Measurements from ENCODE around the gene TUSC2. TPM values are rescaled to one million over a fixed set of nuclear protein-coding genes. Genes with fewer than 3 reads are reported as not detected.

The TUSC2 gene
- polyA plus RNA-seq, 1 of the 3 experiments (the other 2 are of a cell fraction) = 58.7 TPM

DNA sequence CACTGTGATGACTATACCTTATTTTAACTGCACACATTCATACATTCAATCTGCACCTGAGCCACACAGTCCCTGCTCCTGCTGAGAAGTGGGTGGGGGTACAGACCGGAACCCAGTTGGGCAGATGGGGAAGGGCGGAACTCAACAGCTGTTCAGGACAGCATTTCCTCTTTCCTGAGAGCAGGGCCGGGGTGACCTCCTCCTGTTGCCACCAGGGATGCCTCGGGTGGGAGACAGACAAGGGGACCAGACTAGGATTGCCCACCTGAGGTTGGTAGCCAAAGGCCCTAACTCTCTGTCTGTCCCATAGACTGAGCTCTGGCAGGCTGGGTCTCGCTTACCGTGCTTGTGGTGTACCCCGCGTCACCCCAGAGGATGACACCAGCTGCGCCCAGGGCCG is 9.4 kb downstream of the TUSC2 start:
- no peak overlapping the region; the same call in 1 of the 2 replicates for H3K4me2 ChIP-seq
- H4K20me1 ChIP-seq (ENCODE audit: insufficient read depth) = no peaks in the 10 kb centered on the region
- 94% methylated on average over 3 of the region's 10 CpGs for WGBS (ENCODE audit: low lambda C conversion rate)
- CTCF ChIA-PET = interaction anchor here (1.1 to 5.9 kb wide), 5 partner anchors 10 to 126 kb away, joined by 3 to 45 read pairs (median 6); partner anchors contain the start of genes HYAL1, HYAL3, IFRD2 and NAA80
- H3K79me2 ChIP-seq (ENCODE audit: insufficient read depth) = peaks cover 39% of the 10 kb centered on the region
- H3K27ac ChIP-seq (ENCODE audit: low read depth in 2 of 2, low read length in 1 of 2) = no peak overlapping the region
- no peaks in the 10 kb centered on the region for H3K9me2 ChIP-seq
- no peak overlapping the region for H2AFZ ChIP-seq (ENCODE audit: low read depth)
- DNase-seq = no peak
- peaks cover 0 to 37% of the 10 kb centered on the region in 2 experiments; a peak in 2 of 4 replicates for H3K4me1 ChIP-seq (ENCODE audit: control insufficient read depth in 1 of 2, insufficient read depth in 2 of 2, low read depth in 1 of 2, low read length in 1 of 2)
- no peak for TF ChIP-seq GATA2 (CRISPR knock-in tag; IDR thresholded peaks at IDR 0.05)
- TF ChIP-seq, protein P1, sequence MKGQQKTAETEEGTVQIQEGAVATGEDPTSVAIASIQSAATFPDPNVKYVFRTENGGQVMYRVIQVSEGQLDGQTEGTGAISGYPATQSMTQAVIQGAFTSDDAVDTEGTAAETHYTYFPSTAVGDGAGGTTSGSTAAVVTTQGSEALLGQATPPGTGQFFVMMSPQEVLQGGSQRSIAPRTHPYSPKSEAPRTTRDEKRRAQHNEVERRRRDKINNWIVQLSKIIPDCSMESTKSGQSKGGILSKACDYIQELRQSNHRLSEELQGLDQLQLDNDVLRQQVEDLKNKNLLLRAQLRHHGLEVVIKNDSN (IDR thresholded peaks at IDR 0.05; ENCODE audit: borderline replicate concordance, low read depth) = no peak
- TF ChIP-seq CTCF (IDR thresholded peaks at IDR 0.05) = no peak
- TF ChIP-seq PBX3 (IDR thresholded peaks at IDR 0.05) = no peak
- no peak for TF ChIP-seq EZH2phosphoT487 (IDR thresholded peaks at IDR 0.05; ENCODE audit: borderline replicate concordance, low read depth)
- TF ChIP-seq TAF1 (IDR thresholded peaks at IDR 0.05; ENCODE audit: borderline replicate concordance, low read depth, low read length) = no peak
- no peak for TF ChIP-seq NRF1 (IDR thresholded peaks at IDR 0.05; ENCODE audit: low read depth, low read length)
- TF ChIP-seq ZBTB33 (IDR thresholded peaks at IDR 0.05; ENCODE audit: borderline replicate concordance, low read depth) = no peak
- no peak for TF ChIP-seq JUND (IDR thresholded peaks at IDR 0.05)
- TF ChIP-seq, protein P2, sequence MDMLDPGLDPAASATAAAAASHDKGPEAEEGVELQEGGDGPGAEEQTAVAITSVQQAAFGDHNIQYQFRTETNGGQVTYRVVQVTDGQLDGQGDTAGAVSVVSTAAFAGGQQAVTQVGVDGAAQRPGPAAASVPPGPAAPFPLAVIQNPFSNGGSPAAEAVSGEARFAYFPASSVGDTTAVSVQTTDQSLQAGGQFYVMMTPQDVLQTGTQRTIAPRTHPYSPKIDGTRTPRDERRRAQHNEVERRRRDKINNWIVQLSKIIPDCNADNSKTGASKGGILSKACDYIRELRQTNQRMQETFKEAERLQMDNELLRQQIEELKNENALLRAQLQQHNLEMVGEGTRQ (IDR thresholded peaks at IDR 0.05; ENCODE audit: borderline replicate concordance, low read depth, low read length) = no peak
- no peak for TF ChIP-seq SMC3 (IDR thresholded peaks at IDR 0.05; ENCODE audit: low read depth, low read length)
- no peak for TF ChIP-seq MAX (IDR thresholded peaks at IDR 0.05; ENCODE audit: low read depth)
- no peak for TF ChIP-seq REST (IDR thresholded peaks at IDR 0.05; ENCODE audit: low read depth, low read length)
- no peak for TF ChIP-seq RFX5 (IDR thresholded peaks at IDR 0.05; ENCODE audit: low read length)
- no peak for TF ChIP-seq POLR2AphosphoS5 (IDR thresholded peaks at IDR 0.05; ENCODE audit: low read depth, low read length)
- TF ChIP-seq YY1 (IDR thresholded peaks at IDR 0.05; ENCODE audit: low read depth) = no peak
- no peak for TF ChIP-seq FOXM1 (IDR thresholded peaks at IDR 0.05; ENCODE audit: low read depth)
- H3K36me3 ChIP-seq (replicated peaks in 1 of 2; ENCODE audit: control insufficient read depth in 1 of 2, insufficient read depth in 2 of 2, low read length in 1 of 2) = peaks cover 15 to 30% of the 10 kb centered on the region in 2 experiments
- H3K9me3 ChIP-seq = no peaks in the 10 kb centered on the region
- H3K27me3 ChIP-seq (ENCODE audit: insufficient read depth) = no peaks in the 10 kb centered on the region
- no peak overlapping the region for H3K4me3 ChIP-seq (ENCODE audit: low read depth in 2 of 2, low read length in 1 of 2)
- peaks cover 9% of the 10 kb centered on the region for H3F3A ChIP-seq (replicated peaks; ENCODE audit: insufficient read depth)
- H3K9ac ChIP-seq = no peak overlapping the region
- POLR2A ChIA-PET = no interaction called here
